HG03354 (cell line): ENCODE results near the gene RPP25.

Experiments
- ATAC-seq: cut with Tn5 transposase; IDR thresholded peaks from one replicate; pipeline ENCODE4 v1.9.1; 2021; ENCODE audit warnings: mild to moderate bottlenecking; ENCODE audit not compliant: unreplicated experiment, poor library complexity, severe bottlenecking

RPP25 gene

GRCh38 chr15:74956648-74957475 is at the start of gene RPP25:
RPP25 (minus strand) TSS chr15:74956772; CDS start chr15:74956583, 189 bp downstream.
- peak; percentile 76 for ATAC-seq

DNA sequence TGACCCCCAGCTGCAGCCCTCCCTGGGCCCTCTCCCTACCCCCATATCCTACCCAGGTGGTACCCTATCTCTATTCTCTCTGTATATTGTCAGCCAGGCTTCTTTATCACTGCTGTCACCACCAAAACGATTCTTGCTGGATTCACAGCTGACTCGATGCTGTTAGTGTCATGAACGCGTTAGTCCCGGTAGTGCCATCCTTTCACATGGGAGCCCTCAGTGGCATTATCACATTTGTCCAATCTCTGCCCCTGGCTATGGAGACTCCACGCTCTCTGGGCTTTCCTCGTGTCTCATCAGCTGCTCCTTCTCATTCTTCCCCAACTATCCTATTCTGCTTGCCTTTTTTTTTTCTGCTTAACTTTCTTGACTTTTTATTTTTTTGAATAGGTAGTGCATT is 45.8 kb upstream of the RPP25 start:
- no peak for ATAC-seq

DNA sequence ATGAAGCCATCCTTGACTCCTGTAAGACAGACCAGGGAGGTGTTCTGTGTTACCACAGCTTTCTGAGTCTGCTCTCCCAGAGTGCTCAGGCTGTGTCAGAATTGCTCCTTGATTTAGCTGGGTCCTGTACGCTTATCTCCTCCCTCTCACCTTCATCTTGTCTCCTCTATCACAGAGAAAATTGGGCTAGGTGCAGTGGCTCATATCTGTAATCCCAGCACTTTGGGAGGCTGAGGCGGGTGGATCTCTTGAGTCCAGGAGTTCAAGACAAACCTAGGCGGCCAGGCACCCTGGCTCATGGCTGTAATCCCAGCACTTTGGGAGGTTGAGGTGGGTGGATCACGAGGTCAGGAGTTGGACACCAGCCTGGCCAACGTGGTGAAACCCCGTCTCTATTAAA is 44.7 kb upstream of the RPP25 start:
- no peak for ATAC-seq

DNA sequence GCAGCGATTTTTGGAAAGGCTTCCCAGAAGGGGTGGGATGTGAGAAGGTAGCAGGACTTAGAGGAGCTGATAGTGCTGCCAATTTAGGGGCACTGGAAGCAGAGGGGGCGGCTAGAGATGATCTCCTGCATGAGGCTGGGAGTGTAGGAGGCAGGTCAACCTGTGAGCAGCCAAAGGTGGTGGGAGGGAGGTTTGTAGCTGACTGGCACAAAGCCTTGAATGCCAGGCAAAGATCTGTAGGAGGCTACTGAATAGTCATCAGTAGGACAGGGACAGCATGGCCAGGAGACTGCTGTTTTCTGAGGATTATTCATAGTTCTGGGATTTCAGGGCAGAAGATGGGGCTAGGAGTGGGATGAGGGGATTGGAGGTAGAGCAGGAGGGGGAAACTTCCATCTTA is 41.0 kb upstream of the RPP25 start:
- ATAC-seq, result no peak

DNA sequence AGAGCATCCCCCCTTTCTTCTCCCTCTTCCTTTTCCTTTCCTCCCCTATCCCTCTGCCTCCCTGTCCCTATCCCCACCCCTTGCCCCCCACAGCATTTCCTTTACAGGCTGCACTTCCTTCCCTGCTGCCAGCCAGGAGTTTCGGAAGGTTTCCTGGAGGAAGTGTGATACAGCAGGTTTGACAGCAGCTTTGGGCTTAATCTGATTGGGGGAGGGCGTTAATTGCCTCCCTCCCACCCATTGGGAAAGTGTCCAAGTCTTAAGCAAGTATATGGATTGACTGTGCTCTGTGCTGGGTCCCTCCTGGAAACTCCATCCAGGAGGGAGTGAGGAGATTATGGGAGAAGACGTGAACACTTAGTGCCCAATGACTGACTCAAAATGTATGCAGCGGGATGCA is 40.6 kb upstream of the RPP25 start:
- ATAC-seq, result no peak

DNA sequence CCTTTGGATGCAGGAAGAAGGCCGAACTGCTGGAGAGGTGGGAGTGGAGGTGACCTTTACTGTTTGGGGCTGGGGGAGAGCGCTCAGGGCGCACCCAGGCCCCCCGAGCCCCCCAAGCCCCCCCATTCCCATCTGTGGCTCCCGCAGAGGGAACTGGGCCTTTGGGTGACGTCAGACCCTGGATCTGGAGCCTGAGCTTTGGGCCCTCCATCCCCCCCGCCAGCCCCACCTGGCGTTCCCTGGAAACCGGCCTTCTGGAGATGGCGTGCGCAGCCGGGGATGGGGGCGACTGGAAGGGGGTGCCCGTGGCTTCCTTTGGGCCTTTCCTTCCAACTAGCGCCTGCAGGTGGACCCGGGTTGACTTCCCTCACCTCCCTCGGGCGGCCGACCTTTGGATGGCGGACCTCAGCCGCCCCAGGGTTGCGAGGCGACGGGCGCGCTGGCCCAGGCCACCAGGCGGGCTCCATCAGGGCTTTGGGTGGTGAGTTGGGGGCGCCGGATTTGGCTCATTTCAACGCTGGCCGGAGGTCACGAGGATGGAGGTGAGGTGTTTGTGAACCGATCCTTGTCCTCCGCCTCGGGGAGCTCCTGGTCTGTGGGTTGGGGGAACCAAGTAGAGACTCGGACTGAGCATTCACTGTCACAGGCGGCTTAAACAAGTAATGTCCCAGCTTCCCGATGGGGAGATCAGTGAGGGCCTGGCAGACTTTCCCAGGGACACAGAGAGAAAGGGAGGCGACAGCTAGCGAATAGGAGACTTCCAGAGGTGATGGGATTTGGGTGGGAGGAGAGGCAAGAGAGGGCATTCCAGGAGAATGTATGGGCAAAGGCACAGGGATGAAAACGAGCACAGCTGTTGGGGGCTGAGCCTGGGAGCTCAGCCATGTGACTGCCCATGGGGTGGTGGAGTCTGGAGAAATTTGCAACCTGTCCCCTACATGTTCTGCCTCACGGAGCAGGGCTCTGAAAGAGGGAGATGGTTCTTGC is 39.5 kb upstream of the RPP25 start:
- ATAC-seq, result no peak

- ATAC-seq, result peak; percentile 74
These were observed 38.7 kb upstream of the RPP25 start, which contains the start of gene SCAMP5 for GRCh38 chr15:74995182-74995778. SCAMP5 (plus strand) TSS chr15:74995563; CDS start chr15:75011840, 16,277 bp downstream.

- ATAC-seq, result no peak
These were observed 38.1 kb upstream of the RPP25 start for GRCh38 chr15:74994685-74995084.

GRCh38 chr15:74994236-74994635 is 37.7 kb upstream of the RPP25 start:
- no peak for ATAC-seq

DNA sequence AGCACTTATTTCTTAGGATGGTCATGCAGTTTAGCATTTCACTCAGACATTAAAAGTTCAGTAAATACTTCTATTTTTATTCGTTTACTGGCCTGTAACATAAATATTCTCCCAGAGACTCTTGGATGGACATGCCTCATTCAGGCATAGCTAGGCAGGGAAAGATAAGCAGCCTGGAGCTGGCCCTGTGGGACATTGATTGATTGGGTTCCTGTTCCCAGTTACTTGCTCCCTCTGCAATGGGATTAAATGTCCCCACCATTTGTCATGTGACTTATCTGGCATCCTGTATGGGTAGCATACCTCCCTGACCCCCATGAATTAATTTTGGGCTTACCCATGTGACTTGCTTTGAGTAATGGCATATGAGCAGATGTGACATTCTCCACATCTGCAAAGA is 36.0 kb upstream of the RPP25 start:
- ATAC-seq, result no peak

GRCh38 chr15:74989527-74989926 is 33.0 kb upstream of the RPP25 start:
- no peak for ATAC-seq

GRCh38 chr15:74988007-74988800 is 31.6 kb upstream of the RPP25 start:
- no peak for ATAC-seq

- ATAC-seq, result peak; percentile 66
These were observed 27.2 kb upstream of the RPP25 start for GRCh38 chr15:74983725-74984231.

GRCh38 chr15:74982183-74982582 is 25.6 kb upstream of the RPP25 start:
- no peak for ATAC-seq

DNA sequence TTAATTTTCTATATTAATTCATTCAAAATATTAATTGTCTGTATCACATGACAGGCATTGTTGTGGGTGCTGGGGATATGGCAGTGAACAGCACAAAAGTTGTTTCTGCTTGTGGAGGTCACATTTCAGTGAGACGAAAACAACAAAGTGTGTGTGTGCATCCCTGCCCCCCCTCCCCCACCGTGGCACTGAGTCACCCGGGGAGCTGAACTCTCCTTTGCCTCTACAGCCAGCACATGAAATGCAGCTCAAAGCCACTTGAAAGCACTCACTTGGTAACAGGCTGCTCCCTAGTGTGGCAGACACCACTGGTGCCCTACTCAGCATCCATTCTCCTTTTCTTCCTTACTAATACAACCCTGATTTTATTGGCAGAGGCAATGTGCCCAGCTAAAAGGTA is 21.9 kb upstream of the RPP25 start:
- no peak for ATAC-seq

GRCh38 chr15:74978077-74978476 is 21.5 kb upstream of the RPP25 start:
- ATAC-seq, result no peak

GRCh38 chr15:74977599-74977998 is 21.0 kb upstream of the RPP25 start:
- no peak for ATAC-seq

DNA sequence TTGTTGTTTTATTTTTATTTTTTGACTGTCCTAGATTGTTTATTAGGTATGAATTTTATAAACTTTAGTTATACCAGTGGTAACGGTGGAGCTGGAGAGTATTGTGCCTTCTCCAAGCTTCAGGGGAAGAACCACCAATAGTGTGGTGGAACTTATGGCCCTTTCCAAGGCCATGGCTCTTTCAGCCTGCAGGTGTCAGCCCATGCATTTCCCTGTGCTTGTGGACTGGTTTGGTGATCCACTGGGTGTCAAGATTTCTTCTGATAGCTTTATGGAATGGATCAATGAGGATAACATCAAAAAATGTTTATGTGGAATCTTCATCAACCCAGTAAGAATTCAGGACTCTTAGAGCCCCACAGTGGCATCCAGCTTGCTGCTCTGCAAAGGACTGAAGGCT is 19.6 kb upstream of the RPP25 start:
- ATAC-seq, result no peak

DNA sequence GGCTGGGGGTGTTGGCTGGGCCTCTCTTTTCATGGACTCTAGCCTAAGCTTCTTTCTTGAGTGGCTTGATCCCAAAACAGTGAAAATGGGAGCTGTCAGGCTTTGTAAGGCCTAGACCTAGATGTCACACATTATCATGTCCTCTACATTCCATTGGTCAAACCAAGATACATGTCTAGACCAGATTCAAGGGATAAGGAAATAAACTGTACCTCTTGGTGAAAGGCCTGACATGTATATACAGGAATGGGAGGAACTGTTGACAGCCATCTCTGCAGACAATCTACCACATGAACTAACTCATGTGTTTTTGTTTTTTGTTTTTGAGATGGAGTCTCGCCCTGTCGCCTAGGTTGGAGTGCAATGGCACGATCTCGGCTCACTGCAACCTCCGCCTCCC is 11.1 kb upstream of the RPP25 start:
- no peak for ATAC-seq
